GM12878 (cell line): ENCODE data around the gene SWI5. TPM values are rescaled to one million over a fixed set of nuclear protein-coding genes. Genes with fewer than 3 reads are reported as not detected.
A peak's percentile ranks its signal among the peaks of the same experiment; 100 is the strongest.

Experiments used
- ATAC-seq: fragments of 200-7000 bp; cut with Tn5 transposase; 3 replicates; pipeline ENCODE4 v1.9.1; 2020; ENCODE audit warnings: mild to moderate bottlenecking, moderate library complexity
- BruUV-seq: library from RNA; stranded (reverse); fragments of 400-500 nt; replicated peaks from 2 replicates; lab custom pipeline; 2021; lab: Mats Ljungman, UMichigan
- CTCF ChIA-PET: fragments of 300-600 bp; sonication (Branson Sonifier 250); formaldehyde crosslinking; extraction: SDS; loops from one replicate; lab custom pipeline; 2021; ENCODE audit warnings: inconsistent platforms; lab: Yijun Ruan, JAX
- POLR2A ChIA-PET: fragments of 350-600 bp; formaldehyde crosslinking; extraction: SDS; loops from one replicate; lab custom pipeline; 2021; ENCODE audit warnings: inconsistent platforms; lab: Charles Lee
- RAD21 ChIA-PET: fragments of 300-600 bp; sonication (Branson Sonifier 250); formaldehyde crosslinking; loops from one replicate; lab custom pipeline; 2023; ENCODE audit warnings: antibody characterized with exemption; ENCODE audit not compliant: unreplicated experiment; lab: Charles Lee
- SMC1A ChIA-PET: fragments of 300-600 bp; sonication (Branson Sonifier 250); formaldehyde crosslinking; loops from one replicate; lab custom pipeline; 2023; ENCODE audit not compliant: unreplicated experiment, uncharacterized antibody; lab: Charles Lee
- DNase-seq: peaks from one replicate; pipeline ENCODE4 v3.0.0-alpha.2; 2011; ENCODE audit warnings: low read depth, low spot score
- FAIRE-seq: peaks from 3 replicates; lab custom pipeline; 2011; peaks lifted over from hg19 to GRCh38; lab: Jason Lieb, UNC
- H2AFZ ChIP-seq: 2 replicates; pipeline ENCODE4 v1.6.0; 2011; ENCODE audit warnings: low read depth, low read length, control low read depth; ENCODE audit not compliant: control insufficient read depth
- H3K27ac ChIP-seq: 2 replicates; pipeline ENCODE4 v1.5.1; 2011; ENCODE audit warnings: control low read depth; ENCODE audit not compliant: control insufficient read depth, insufficient read depth
- H3K27me3 ChIP-seq, 2 experiments: replicated peaks in 1 of 2; 2 replicates each; pipeline versions ENCODE4 v1.6.0 to v1.6.1; 2011; ENCODE audit warnings: low read length in 1 of 2; ENCODE audit not compliant: control insufficient read depth in 2 of 2, insufficient read depth in 2 of 2
- H3K36me3 ChIP-seq, 2 experiments: 2 replicates each; pipeline ENCODE4 v1.5.1; 2011; ENCODE audit warnings: low read length in 1 of 2; ENCODE audit not compliant: control insufficient read depth in 2 of 2, insufficient read depth in 2 of 2
- H3K4me1 ChIP-seq: 2 replicates; pipeline ENCODE4 v1.6.1; 2011; ENCODE audit warnings: mild to moderate bottlenecking, low read length, moderate library complexity, mixed read lengths; ENCODE audit not compliant: control insufficient read depth, insufficient read depth
- H3K4me2 ChIP-seq: 2 replicates; pipeline ENCODE4 v1.6.0; 2011; ENCODE audit warnings: control low read depth; ENCODE audit not compliant: control insufficient read depth, insufficient read depth
- H3K4me3 ChIP-seq: fragments of 200-600 bp; sonication (generic); 2 replicates; pipeline ENCODE4 v1.5.1; 2016
- H3K79me2 ChIP-seq: 2 replicates; pipeline ENCODE4 v1.6.0; 2011; ENCODE audit warnings: low read length; ENCODE audit not compliant: control insufficient read depth, insufficient read depth
- H3K9ac ChIP-seq: 2 replicates; pipeline ENCODE4 v1.8.0; 2011; ENCODE audit warnings: low read length, control low read depth, mixed read lengths; ENCODE audit not compliant: control insufficient read depth, insufficient read depth
- H3K9me3 ChIP-seq: replicated peaks from 3 replicates; pipeline ENCODE4 v1.5.1; 2011; ENCODE audit warnings: mild to moderate bottlenecking, low read length; ENCODE audit not compliant: control insufficient read depth, insufficient read depth
- H4K20me1 ChIP-seq: 2 replicates; pipeline ENCODE4 v1.6.0; 2011; ENCODE audit not compliant: control insufficient read depth, insufficient read depth
- BHLHE40 ChIP-seq, 2 experiments: fragments of 450-650 bp in 1 of 2; IDR thresholded peaks; 2 replicates each; pipeline ENCODE4 v1.6.1; 2011 to 2017; ENCODE audit warnings: low read depth in 2 of 2, borderline replicate concordance in 1 of 2, improper control_type of control experiment in 1 of 2, low read length in 1 of 2, mild to moderate bottlenecking in 1 of 2
- CBFB ChIP-seq: IDR thresholded peaks from 2 replicates; pipeline ENCODE4 v1.6.1; 2016; ENCODE audit warnings: antibody characterized with exemption, low read depth
- CUX1 ChIP-seq: IDR thresholded peaks from 2 replicates; pipeline ENCODE4 v1.6.1; 2012; ENCODE audit warnings: improper control_type of control experiment, low read depth, low read length; ENCODE audit not compliant: insufficient replicate concordance
- FOS ChIP-seq: IDR thresholded peaks from 3 replicates; pipeline ENCODE4 v1.6.1; 2011; ENCODE audit warnings: borderline replicate concordance; ENCODE audit not compliant: insufficient read length; ENCODE audit errors: extremely low read depth
- FOXM1 ChIP-seq: IDR thresholded peaks from 2 replicates; pipeline ENCODE4 v1.6.1; 2012; ENCODE audit warnings: low read depth, mild to moderate bottlenecking, inconsistent platforms, low read length, moderate library complexity
- GATAD2B ChIP-seq: fragments of 450-650 bp; conservative IDR thresholded peaks from 2 replicates; pipeline ENCODE4 v1.6.1; 2017; ENCODE audit warnings: low read depth, mild to moderate bottlenecking, moderate library complexity
- IRF3 ChIP-seq: fragments of 450-650 bp; IDR thresholded peaks from 2 replicates; pipeline ENCODE4 v1.6.1; 2014; ENCODE audit warnings: mild to moderate bottlenecking
- RAD21 ChIP-seq: IDR thresholded peaks from 2 replicates; pipeline ENCODE4 v1.6.1; 2011; ENCODE audit warnings: mild to moderate bottlenecking, low read depth, low read length, moderate library complexity; ENCODE audit not compliant: insufficient read depth
- RELA ChIP-seq: fragments of 450-650 bp; IDR thresholded peaks from 2 replicates; pipeline ENCODE4 v1.8.0; 2014; ENCODE audit warnings: borderline replicate concordance; ENCODE audit not compliant: partially characterized antibody
- SREBF1 ChIP-seq: IDR thresholded peaks from 2 replicates; pipeline ENCODE4 v1.6.1; 2012; ENCODE audit warnings: mild to moderate bottlenecking, low read length
- ZBTB11 ChIP-seq: fragments of 450-650 bp; formaldehyde crosslinking; IDR thresholded peaks from 2 replicates; pipeline ENCODE4 v1.5.0; 2022; ENCODE audit warnings: mild to moderate bottlenecking, missing genetic modification characterization
- WGBS: methylation state at CpG from one replicate; pipeline ENCODE4 v1.1.6; 2016; ENCODE audit warnings: low lambda C conversion rate; ENCODE audit not compliant: insufficient replicate concordance, insufficient coverage; ENCODE audit errors: missing lambda C conversion rate; 5-methylcytosine and 5-hydroxymethylcytosine counted together
- in situ Hi-C: fragments of 300-500 bp; cut with MboI; formaldehyde crosslinking; loops from 9 replicates; pipeline ENCODE4 v1.14.3; 2018; ENCODE audit warnings: mixed read lengths
- intact Hi-C: fragments of 100-400 bp; cut with micrococcal nuclease; formaldehyde crosslinking; loops from one replicate; pipeline ENCODE4 v1.14.2; 2022; ENCODE audit not compliant: unreplicated experiment
- polyA plus RNA-seq, 11 experiments: library from polyadenylated mRNA; depleted of rRNA in 4 of 11; unstranded in 6 of 11; stranded (reverse) in 5 of 11; fragments of >200 nt; fragmentation: Nextera tagmentation in 4 of 11; fragmentation: Illumina TruSeq in 1 of 11; extraction: Ambion mirVana in 4 of 11; extraction: Trizol in 1 of 11; gene quantifications; 1 replicate in 1 of 11; 2 replicates in 10 of 11; pipeline versions ENCODE4 v1.2.1 to v1.2.3, GENCODE V29; 2011 to 2016; ENCODE audit warnings: inconsistent platforms in 2 of 11, missing spikeins in 2 of 11, low read depth in 1 of 11
- total RNA-seq, 4 experiments: library from RNA; depleted of rRNA in 3 of 4; stranded (reverse); fragments of >200 nt in 3 of 4; fragmentation: Illumina TruSeq in 1 of 4; extraction: Trizol in 1 of 4; gene quantifications; 2 replicates each; pipeline versions ENCODE4 v1.2.1 to v1.2.3, GENCODE V29; 2013 to 2021
- TF ChIP-seq, protein P1 (sequence below): fragments of 450-650 bp; IDR thresholded peaks from 2 replicates; pipeline ENCODE4 v1.6.1; 2016; ENCODE audit warnings: mild to moderate bottlenecking

Gene SWI5
- total and polyA plus RNA-seq, 10 of the 15 experiments (the other 5 are each of a cell fraction or from before 2014, with no cell fraction given), result 13.3 to 36.2 (median 18.1) TPM

DNA sequence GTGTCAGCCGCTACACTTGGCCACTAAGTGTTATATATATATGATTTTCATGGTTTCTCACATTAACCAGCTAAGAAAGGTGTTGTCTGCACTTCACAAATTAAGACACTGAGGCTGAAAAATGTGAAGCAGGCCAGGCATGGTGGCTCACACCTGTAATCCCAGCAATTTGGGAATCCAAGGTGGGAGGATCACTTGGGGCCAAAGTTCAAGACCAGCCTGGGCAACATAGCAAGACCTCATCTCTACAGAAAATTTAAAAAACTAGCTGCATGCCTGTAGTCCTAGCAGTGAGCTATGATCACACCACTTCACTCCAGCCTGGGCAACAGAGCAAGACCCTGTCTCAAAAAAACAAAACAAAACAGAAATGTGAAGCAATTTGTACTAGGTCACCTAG is 48.3 kb downstream of the SWI5 start:
- Histone ChIP-seq H3K4me2 (no peak overlapping the region), H3K36me3 (peaks cover 1 to 8% of the 10 kb centered on the region in 2 experiments), H3K4me3 (peak overlapping the region; percentile 96; the same call in 1 of the 2 replicates), H3K79me2 (peaks cover 29% of the 10 kb centered on the region), H3K9me3 (no peaks in the 10 kb centered on the region), H3K9ac (no peak overlapping the region), H3K27ac (no peak overlapping the region), H3K4me1 (peaks cover 6% of the 10 kb centered on the region), H2AFZ (no peak overlapping the region), H3K27me3 (no peaks in the 10 kb centered on the region), H4K20me1 (no peaks in the 10 kb centered on the region)
- WGBS, result 94% methylated on average over 1 of the region's 1 CpG
- POLR2A ChIA-PET, result interaction anchor here (1.2 kb wide), 1 partner anchor 47 kb away, joined by 3 read pairs; no protein-coding TSS in a partner anchor
- RAD21 ChIA-PET, result interaction anchor here (0.6 kb wide), 1 partner anchor 650 kb away, joined by 3 read pairs; no protein-coding TSS in a partner anchor
- no TSS peak for BruUV-seq
- DNase-seq (no peak), FAIRE-seq (no peak), ATAC-seq (no peak)
- in situ Hi-C loops (no loop called here), intact Hi-C loops (no loop called here)
- SMC1A ChIA-PET, result no interaction called here
- CTCF ChIA-PET, result interaction anchor here (1.2 to 2.4 kb wide), 4 partner anchors 9 to 29 kb away, joined by 3 to 8 read pairs (median 3); no protein-coding TSS in a partner anchor
- no peak for TF ChIP-seq CBFB
- no peak for TF ChIP-seq RELA
- TF ChIP-seq FOXM1, result no peak
- no peak for TF ChIP-seq ZBTB11
- no peak for TF ChIP-seq BHLHE40 (IDR thresholded peaks at IDR 0.05; ENCODE audit: borderline replicate concordance in 1 of 2, low read depth in 2 of 2, low read length in 1 of 2)
- TF ChIP-seq RAD21, result no peak
- no peak for TF ChIP-seq FOS
- TF ChIP-seq, protein P1, sequence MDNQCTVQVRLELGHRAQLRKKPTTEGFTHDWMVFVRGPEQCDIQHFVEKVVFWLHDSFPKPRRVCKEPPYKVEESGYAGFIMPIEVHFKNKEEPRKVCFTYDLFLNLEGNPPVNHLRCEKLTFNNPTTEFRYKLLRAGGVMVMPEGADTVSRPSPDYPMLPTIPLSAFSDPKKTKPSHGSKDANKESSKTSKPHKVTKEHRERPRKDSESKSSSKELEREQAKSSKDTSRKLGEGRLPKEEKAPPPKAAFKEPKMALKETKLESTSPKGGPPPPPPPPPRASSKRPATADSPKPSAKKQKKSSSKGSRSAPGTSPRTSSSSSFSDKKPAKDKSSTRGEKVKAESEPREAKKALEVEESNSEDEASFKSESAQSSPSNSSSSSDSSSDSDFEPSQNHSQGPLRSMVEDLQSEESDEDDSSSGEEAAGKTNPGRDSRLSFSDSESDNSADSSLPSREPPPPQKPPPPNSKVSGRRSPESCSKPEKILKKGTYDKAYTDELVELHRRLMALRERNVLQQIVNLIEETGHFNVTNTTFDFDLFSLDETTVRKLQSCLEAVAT, result no peak
- TF ChIP-seq IRF3, result no peak
- no peak for TF ChIP-seq GATAD2B
- TF ChIP-seq SREBF1, result no peak
- no peak for TF ChIP-seq CUX1
